Activated CD8-positive, alpha-beta T cell treated with anti-CD3 and anti-CD28 coated beads for 36 hours (primary cell): ENCODE results near the gene SPEF2. TPM values are rescaled to one million over a fixed set of nuclear protein-coding genes. Genes with fewer than 3 reads are reported as not detected.

ENCODE experiments used
- ATAC-seq: fragments of 200-7000 bp; cut with Tn5 transposase; one replicate; pipeline ENCODE4 v1.10.0; 2021; ENCODE audit warnings: mild to moderate bottlenecking, moderate library complexity
- CTCF ChIA-PET: fragments of 350-600 bp; sonication (Branson Sonifier 250); formaldehyde crosslinking; loops from one replicate; lab custom pipeline; 2021; ENCODE audit warnings: antibody characterized with exemption; lab: Charles Lee
- POLR2A ChIA-PET: fragments of 350-600 bp; sonication (Branson Sonifier 250); formaldehyde crosslinking; loops from one replicate; lab custom pipeline; 2021; ENCODE audit warnings: antibody characterized with exemption; lab: Charles Lee
- DNase-seq: peaks from one replicate; pipeline ENCODE4 v3.0.0-alpha.2; 2020
- H3K27ac Mint-ChIP-seq: one replicate; pipeline ENCODE4 v1.8.0; 2021; ENCODE audit warnings: mild to moderate bottlenecking, mixed read lengths
- H3K27me3 Mint-ChIP-seq: one replicate; pipeline ENCODE4 v1.8.0; 2021; ENCODE audit warnings: mixed read lengths
- H3K36me3 Mint-ChIP-seq: one replicate; pipeline ENCODE4 v1.8.0; 2021; ENCODE audit warnings: low read depth, mixed read lengths
- H3K4me1 Mint-ChIP-seq: one replicate; pipeline ENCODE4 v1.8.0; 2021; ENCODE audit warnings: low read depth, mixed read lengths
- H3K4me3 Mint-ChIP-seq: one replicate; pipeline ENCODE4 v1.8.0; 2021; ENCODE audit warnings: mild to moderate bottlenecking, moderate library complexity, mixed read lengths
- H3K9me3 Mint-ChIP-seq: one replicate; pipeline ENCODE4 v1.8.0; 2021; ENCODE audit warnings: mixed read lengths
- CTCF ChIP-seq: fragments of 200-600 bp; IDR thresholded peaks from one replicate; pipeline ENCODE4 v1.8.0; 2022; ENCODE audit warnings: antibody characterized with exemption, mild to moderate bottlenecking
- intact Hi-C: fragments of 100-400 bp; cut with micrococcal nuclease; formaldehyde crosslinking; loops from one replicate; pipeline ENCODE4 v1.10.0; 2022
- total RNA-seq, 2 experiments: library from RNA; stranded (reverse); gene quantifications; one replicate each; pipeline ENCODE4 v1.2.3, GENCODE V29; 2021

SPEF2 gene
- total RNA-seq, 2 experiments from 2014 or later, result 8.4 to 9.9 TPM

GRCh38 chr5:35660451-35660850, 42.8 kb downstream of the SPEF2 start:
- Mint-ChIP-seq H3K36me3 (peaks cover 24% of the 10 kb centered on the region), H3K27me3 (no peaks in the 10 kb centered on the region), H3K4me1 (peaks cover 36% of the 10 kb centered on the region), H3K27ac (no peak overlapping the region), H3K4me3 (no peak overlapping the region), H3K9me3 (peaks cover 13% of the 10 kb centered on the region)
- TF ChIP-seq CTCF, result no peak
- DNase-seq (no peak), ATAC-seq (no peak)
- CTCF ChIA-PET, result interaction anchor here (1.1 to 3.2 kb wide), 2 partner anchors 10 to 266 kb away, joined by 3 to 34 read pairs; no protein-coding TSS in a partner anchor
- intact Hi-C loops, result no loop called here
- POLR2A ChIA-PET, result interaction anchor here (1.5 kb wide), 1 partner anchor 10 kb away, joined by 6 read pairs; no protein-coding TSS in a partner anchor

- TF ChIP-seq CTCF, result no peak
- no peak for DNase-seq
- no peak for ATAC-seq
- ChIA-PET CTCF (interaction anchor here (1.4 to 2.3 kb wide), 3 partner anchors 13 to 262 kb away, joined by 7 to 12 read pairs (median 11); no protein-coding TSS in a partner anchor), POLR2A (interaction anchor here (0.6 to 1.5 kb wide), 2 partner anchors 14 to 158 kb away, joined by 3 to 5 read pairs; no protein-coding TSS in a partner anchor)
- no peaks in the 10 kb centered on the region for H3K27me3 Mint-ChIP-seq
- peaks cover 42% of the 10 kb centered on the region for H3K36me3 Mint-ChIP-seq
- peaks cover 15% of the 10 kb centered on the region for H3K9me3 Mint-ChIP-seq
- intact Hi-C loops, result no loop called here
- peaks cover 43% of the 10 kb centered on the region for H3K4me1 Mint-ChIP-seq
- H3K27ac Mint-ChIP-seq, result no peak overlapping the region
- no peak overlapping the region for H3K4me3 Mint-ChIP-seq
Measured at GRCh38 chr5:35664584-35664983, 46.9 kb downstream of the SPEF2 start.

GRCh38 chr5:35665096-35665495, 47.4 kb downstream of the SPEF2 start:
- DNase-seq (no peak), ATAC-seq (no peak)
- POLR2A ChIA-PET, result interaction anchor here (0.6 to 1.5 kb wide), 2 partner anchors 14 to 158 kb away, joined by 3 to 5 read pairs; no protein-coding TSS in a partner anchor
- peak overlapping the region; percentile 8 for H3K27ac Mint-ChIP-seq
- peaks cover 43% of the 10 kb centered on the region for H3K4me1 Mint-ChIP-seq
- no peaks in the 10 kb centered on the region for H3K27me3 Mint-ChIP-seq
- TF ChIP-seq CTCF, result no peak
- CTCF ChIA-PET, result interaction anchor here (1.2 to 2.3 kb wide), 4 partner anchors 14 to 261 kb away, joined by 3 to 12 read pairs (median 9); no protein-coding TSS in a partner anchor
- intact Hi-C loops, result no loop called here
- peaks cover 15% of the 10 kb centered on the region for H3K9me3 Mint-ChIP-seq
- H3K36me3 Mint-ChIP-seq, result peaks cover 42% of the 10 kb centered on the region
- H3K4me3 Mint-ChIP-seq, result no peak overlapping the region

GRCh38 chr5:35668319-35668718, 50.7 kb downstream of the SPEF2 start:
- H3K27me3 Mint-ChIP-seq, result no peaks in the 10 kb centered on the region
- H3K4me3 Mint-ChIP-seq, result no peak overlapping the region
- H3K9me3 Mint-ChIP-seq, result peaks cover 7% of the 10 kb centered on the region
- peak; percentile 32 for ATAC-seq
- DNase-seq, result peak; percentile 36
- H3K4me1 Mint-ChIP-seq, result peaks cover 67% of the 10 kb centered on the region
- TF ChIP-seq CTCF, result no peak
- H3K27ac Mint-ChIP-seq, result peak overlapping the region; percentile 32
- intact Hi-C loops, result no loop called here
- ChIA-PET CTCF (interaction anchor here (1.3 to 1.9 kb wide), 2 partner anchors 17 to 18 kb away, joined by 4 to 5 read pairs; no protein-coding TSS in a partner anchor), POLR2A (interaction anchor here (1.2 to 1.5 kb wide), 2 partner anchors 185 to 236 kb away, joined by 3 to 4 read pairs; no protein-coding TSS in a partner anchor)
- H3K36me3 Mint-ChIP-seq, result peaks cover 29% of the 10 kb centered on the region

GRCh38 chr5:35668794-35669193, 51.1 kb downstream of the SPEF2 start:
- Mint-ChIP-seq H3K9me3 (peaks cover 6% of the 10 kb centered on the region), H3K4me1 (peaks cover 72% of the 10 kb centered on the region), H3K36me3 (peaks cover 27% of the 10 kb centered on the region), H3K27me3 (no peaks in the 10 kb centered on the region), H3K27ac (no peak overlapping the region), H3K4me3 (no peak overlapping the region)
- no peak for TF ChIP-seq CTCF
- CTCF ChIA-PET, result interaction anchor here (1.1 to 1.9 kb wide), 3 partner anchors 17 to 257 kb away, joined by 3 to 5 read pairs (median 4); no protein-coding TSS in a partner anchor
- intact Hi-C loops, result no loop called here
- ATAC-seq, result no peak
- no peak for DNase-seq
- POLR2A ChIA-PET, result interaction anchor here (0.8 to 1.5 kb wide), 4 partner anchors 184 to 258 kb away, joined by 3 to 4 read pairs (median 4); partner anchors contain the start of gene IL7R
